SK-N-SH treated with all-trans-retinoic acid at 6 μM for 48 hours (cell line): Measurements from ENCODE around the gene KSR2.

Source experiments
- ATAC-seq: fragments of 200-7000 bp; cut with Tn5 transposase; 3 replicates; pipeline ENCODE4 v1.9.1; 2020; ENCODE audit warnings: mild to moderate bottlenecking, moderate library complexity
- ARNTL ChIP-seq: fragments of 450-650 bp; formaldehyde crosslinking; IDR thresholded peaks from 2 replicates; pipeline ENCODE4 v1.5.0; 2020; ENCODE audit warnings: low read depth, mild to moderate bottlenecking, moderate library complexity, borderline replicate concordance
- BACH2 ChIP-seq: fragments of 250-450 bp; sonication (Bioruptor Pico); IDR thresholded peaks from 2 replicates; pipeline ENCODE4 v1.9.0; 2021; ENCODE audit warnings: mild to moderate bottlenecking, borderline replicate concordance
- CREB5 ChIP-seq: fragments of 250-450 bp; sonication (Bioruptor Pico); IDR thresholded peaks from 2 replicates; pipeline ENCODE4 v1.5.1; 2020; ENCODE audit warnings: low read depth, mild to moderate bottlenecking, moderate library complexity
- CSRNP3 ChIP-seq: fragments of 250-450 bp; sonication (Bioruptor Pico); IDR thresholded peaks from 2 replicates; pipeline ENCODE4 v1.5.1; 2021; ENCODE audit warnings: mild to moderate bottlenecking, moderate library complexity
- ESRRG ChIP-seq: fragments of 250-450 bp; sonication (Bioruptor Pico); IDR thresholded peaks from 2 replicates; pipeline ENCODE4 v1.6.1; 2021; ENCODE audit warnings: mild to moderate bottlenecking
- GLIS3 ChIP-seq: fragments of 250-450 bp; sonication (Bioruptor Pico); IDR thresholded peaks from 2 replicates; pipeline ENCODE4 v1.5.0; 2020; ENCODE audit warnings: mild to moderate bottlenecking, moderate library complexity
- ISL1 ChIP-seq: fragments of 250-450 bp; sonication (Bioruptor Pico); IDR thresholded peaks from 2 replicates; pipeline ENCODE4 v2.1.2; 2022; ENCODE audit warnings: mild to moderate bottlenecking, moderate library complexity
- OSR1 ChIP-seq: fragments of 250-450 bp; sonication (Bioruptor Pico); IDR thresholded peaks from 2 replicates; pipeline ENCODE4 v1.8.0; 2022; ENCODE audit warnings: moderate library complexity, mild to moderate bottlenecking, inconsistent platforms
- PATZ1 ChIP-seq: fragments of 250-450 bp; sonication (Bioruptor Pico); IDR thresholded peaks from 2 replicates; pipeline ENCODE4 v1.8.0; 2020; ENCODE audit warnings: mild to moderate bottlenecking, moderate library complexity, borderline replicate concordance
- POU6F1 ChIP-seq: fragments of 250-450 bp; sonication (Bioruptor Pico); IDR thresholded peaks from 2 replicates; pipeline ENCODE4 v1.8.0; 2021; ENCODE audit warnings: low read depth, mild to moderate bottlenecking, moderate library complexity, borderline replicate concordance
- PPARA ChIP-seq: fragments of 250-450 bp; sonication (Bioruptor Pico); IDR thresholded peaks from 2 replicates; pipeline ENCODE4 v1.5.0; 2020; ENCODE audit warnings: mild to moderate bottlenecking, borderline replicate concordance
- RARB ChIP-seq: fragments of 250-450 bp; sonication (Bioruptor Pico); IDR thresholded peaks from 2 replicates; pipeline ENCODE4 v1.8.0; 2021; ENCODE audit warnings: mild to moderate bottlenecking, moderate library complexity
- SNAI2 ChIP-seq: fragments of 250-450 bp; sonication (Bioruptor Pico); IDR thresholded peaks from 2 replicates; pipeline ENCODE4 v1.5.0; 2020; ENCODE audit warnings: mild to moderate bottlenecking, moderate library complexity
- TCF4 ChIP-seq: fragments of 250-450 bp; sonication (Bioruptor Pico); IDR thresholded peaks from 2 replicates; pipeline ENCODE4 v1.8.0; 2021; ENCODE audit warnings: mild to moderate bottlenecking, moderate library complexity, borderline replicate concordance
- TOX ChIP-seq: fragments of 250-450 bp; sonication (Bioruptor Pico); IDR thresholded peaks from 2 replicates; pipeline ENCODE4 v1.8.0; 2021; ENCODE audit warnings: mild to moderate bottlenecking, moderate library complexity, borderline replicate concordance
- TSHZ2 ChIP-seq: fragments of 250-450 bp; sonication (Bioruptor Pico); IDR thresholded peaks from 2 replicates; pipeline ENCODE4 v1.5.0; 2020; ENCODE audit warnings: mild to moderate bottlenecking, moderate library complexity
- ZC3H10 ChIP-seq: fragments of 250-450 bp; sonication (Bioruptor Pico); IDR thresholded peaks from 2 replicates; pipeline ENCODE4 v1.5.1; 2021; ENCODE audit warnings: mild to moderate bottlenecking, moderate library complexity
- ZFP3 ChIP-seq: fragments of 250-450 bp; sonication (Bioruptor Pico); IDR thresholded peaks from 2 replicates; pipeline ENCODE4 v1.5.0; 2020; ENCODE audit warnings: mild to moderate bottlenecking, moderate library complexity
- ZFP30 ChIP-seq: fragments of 450-650 bp; formaldehyde crosslinking; IDR thresholded peaks from 2 replicates; pipeline ENCODE4 v1.5.0; 2022; ENCODE audit warnings: mild to moderate bottlenecking, moderate library complexity
- ZNF565 ChIP-seq: fragments of 450-650 bp; formaldehyde crosslinking; conservative IDR thresholded peaks from 2 replicates; pipeline ENCODE4 v1.5.0; 2020; ENCODE audit warnings: low read depth, mild to moderate bottlenecking, moderate library complexity
- ZNF70 ChIP-seq: fragments of 450-650 bp; formaldehyde crosslinking; IDR thresholded peaks from 2 replicates; pipeline ENCODE4 v1.5.0; 2020; ENCODE audit warnings: mild to moderate bottlenecking, moderate library complexity
- ZNF8 ChIP-seq: fragments of 450-650 bp; formaldehyde crosslinking; IDR thresholded peaks from 2 replicates; pipeline ENCODE4 v1.5.0; 2020; ENCODE audit warnings: mild to moderate bottlenecking, moderate library complexity

KSR2 gene

GRCh38 chr12:117968826-117969659 is at the start of gene KSR2:
Gene KSR2 (minus strand): TSS chr12:117968990. CDS start chr12:117968255, 735 bp downstream.
- ATAC-seq = peak; percentile 83

GRCh38 chr12:118017926-118018325 is 49.1 kb upstream of the KSR2 start:
- no peak for ATAC-seq
- no peak for TF ChIP-seq ZNF8 (CRISPR knock-in tag)
- no peak for TF ChIP-seq ZFP30 (CRISPR knock-in tag)
- TF ChIP-seq ESRRG (CRISPR knock-in tag) = no peak
- TF ChIP-seq SNAI2 (CRISPR knock-in tag) = no peak
- TF ChIP-seq OSR1 (CRISPR knock-in tag) = no peak
- TF ChIP-seq PPARA (CRISPR knock-in tag) = no peak
- no peak for TF ChIP-seq CSRNP3 (CRISPR knock-in tag)
- no peak for TF ChIP-seq POU6F1
- TF ChIP-seq PATZ1 (CRISPR knock-in tag) = no peak
- no peak for TF ChIP-seq RARB
- no peak for TF ChIP-seq TOX (CRISPR knock-in tag)
- no peak for TF ChIP-seq GLIS3 (CRISPR knock-in tag)
- TF ChIP-seq BACH2 = no peak
- no peak for TF ChIP-seq ARNTL (CRISPR knock-in tag)
- no peak for TF ChIP-seq TSHZ2
- TF ChIP-seq ZNF565 (CRISPR knock-in tag) = no peak
- no peak for TF ChIP-seq ZNF70 (CRISPR knock-in tag)
- TF ChIP-seq CREB5 (CRISPR knock-in tag) = no peak
- no peak for TF ChIP-seq ISL1
- no peak for TF ChIP-seq ZFP3 (CRISPR knock-in tag)

More at GRCh38 chr12:117968826-117969659, at the start of gene KSR2:
- TF ChIP-seq CSRNP3 (CRISPR knock-in tag) (no peak), TCF4 (no peak), GLIS3 (CRISPR knock-in tag) (no peak), ZNF70 (CRISPR knock-in tag) (no peak), PPARA (CRISPR knock-in tag) (no peak), TOX (CRISPR knock-in tag) (no peak), ZFP3 (CRISPR knock-in tag) (no peak), POU6F1 (no peak), ZC3H10 (CRISPR knock-in tag) (no peak), ISL1 (no peak), ZFP30 (CRISPR knock-in tag) (no peak), ARNTL (CRISPR knock-in tag) (no peak), RARB (no peak)
